Measurements from ENCODE around the gene TRAF7. TPM values are rescaled to one million over a fixed set of nuclear protein-coding genes. Genes with fewer than 3 reads are reported as not detected.
A peak's percentile ranks its signal among the peaks of the same experiment; 100 is the strongest.

TRAF7 gene
- total RNA-seq, 4 donors from 2014 or later, result 36.3 to 70.1 (median 56.3) TPM

- Histone ChIP-seq H3K9me3 (no peaks in the 10 kb centered on the region), H3K36me3 (peaks cover 0 to 69% of the 10 kb centered on the region in 2 donors), H3K4me3 (no peak overlapping the region), H3K27me3 (no peaks in the 10 kb centered on the region), H3K4me1 (peaks cover 0 to 32% (median 8%) of the 10 kb centered on the region in 3 donors), H3K27ac (no peak overlapping the region)
- no peak for ATAC-seq
- WGBS, 2 donors (ENCODE audit: low coverage in 1 of 2), result 81 to 100% methylated on average over 1 to 3 of the region's 17 CpGs
- no peak for TF ChIP-seq EP300 (IDR thresholded peaks at IDR 0.05)
- TF ChIP-seq POLR2AphosphoS5 (IDR thresholded peaks at IDR 0.05), result no peak
- no peak for TF ChIP-seq POLR2A (IDR thresholded peaks at IDR 0.05)
- TF ChIP-seq CTCF (IDR thresholded peaks at IDR 0.05), result no peak
Observed at GRCh38 chr16:2166263-2167067, 10.9 kb downstream of the TRAF7 start.

- Histone ChIP-seq H3K4me3 (no peak overlapping the region), H3K36me3 (peaks cover 0 to 76% of the 10 kb centered on the region in 2 donors)
- 80% methylated on average over 1 of the region's 18 CpGs; no CpG with 5 or more reads in 1 of the 2 donors for WGBS, 2 donors (ENCODE audit: low coverage in 1 of 2)
Observed at GRCh38 chr16:2167068-2167638, 11.6 kb downstream of the TRAF7 start.

GRCh38 chr16:2170080-2170479 is 14.5 kb downstream of the TRAF7 start:
- WGBS, 2 donors (ENCODE audit: low coverage in 1 of 2), result no CpG with 5 or more reads among the region's 18 CpGs
- Histone ChIP-seq H3K9me3 (no peaks in the 10 kb centered on the region), H3K27me3 (no peaks in the 10 kb centered on the region), H3K36me3 (peaks cover 0 to 95% of the 10 kb centered on the region in 2 donors), H3K4me1 (peaks cover 0 to 9% (median 0%) of the 10 kb centered on the region in 3 donors), H3K4me3 (peak overlapping the region in 1 of 2 donors; percentile 44), H3K27ac (peak overlapping the region in 3 of 4 donors; percentile 45 to 70 (median 55))
- ATAC-seq, result peak; percentile 62
- TF ChIP-seq POLR2AphosphoS5 (IDR thresholded peaks at IDR 0.05) (no peak), CTCF (IDR thresholded peaks at IDR 0.05) (no peak), EP300 (IDR thresholded peaks at IDR 0.05) (no peak), POLR2A (IDR thresholded peaks at IDR 0.05) (peak; percentile 8 to 12)

More at GRCh38 chr16:2167068-2167638, 11.6 kb downstream of the TRAF7 start:
- no peak for ATAC-seq
- no peak overlapping the region for H3K27ac ChIP-seq
- no peaks in the 10 kb centered on the region for H3K27me3 ChIP-seq
- H3K9me3 ChIP-seq, result no peaks in the 10 kb centered on the region
- no peak for TF ChIP-seq EP300 (IDR thresholded peaks at IDR 0.05)
- peaks cover 0 to 25% (median 3%) of the 10 kb centered on the region in 3 donors for H3K4me1 ChIP-seq

DNA sequence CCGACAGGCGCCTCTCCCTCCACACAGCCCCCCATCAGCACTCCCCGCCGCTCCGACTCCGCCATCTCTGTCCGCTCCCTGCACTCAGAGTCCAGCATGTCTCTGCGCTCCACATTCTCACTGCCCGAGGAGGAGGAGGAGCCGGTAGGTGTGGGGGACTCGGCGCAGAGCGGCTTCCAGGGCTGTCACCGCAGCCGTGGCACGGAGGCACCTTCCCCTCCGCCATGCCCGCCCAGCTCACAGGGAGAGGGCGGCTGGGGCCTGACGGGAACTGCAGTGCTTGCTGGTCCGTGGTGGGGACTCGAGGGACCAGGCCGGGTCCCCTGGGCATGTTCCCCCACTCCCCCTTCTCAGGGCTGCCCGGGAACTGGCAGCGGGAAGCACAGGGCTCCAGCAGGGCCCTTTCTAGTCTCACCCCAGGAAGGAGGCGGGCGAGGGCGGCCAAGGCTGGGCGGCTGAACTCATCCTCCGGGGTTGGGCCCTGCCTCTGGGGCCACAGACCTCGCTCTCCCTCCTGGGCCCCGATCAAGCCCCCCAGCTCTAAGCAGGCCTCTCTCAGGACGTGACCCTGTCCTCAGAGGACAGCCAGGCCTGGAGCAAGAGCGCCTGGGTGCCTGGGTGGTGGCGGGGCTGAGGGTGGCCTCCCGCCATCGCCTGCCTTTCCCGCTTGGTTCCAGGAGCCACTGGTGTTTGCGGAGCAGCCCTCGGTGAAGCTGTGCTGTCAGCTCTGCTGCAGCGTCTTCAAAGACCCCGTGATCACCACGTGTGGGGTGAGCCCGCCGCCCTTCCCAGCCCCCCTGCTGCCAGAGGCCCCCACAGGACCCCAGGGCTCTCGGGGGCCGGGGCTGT is 15.2 kb downstream of the TRAF7 start:
- peaks cover 0 to 9% (median 0%) of the 10 kb centered on the region in 3 donors for H3K4me1 ChIP-seq
- peak overlapping the region in 1 of 2 donors; percentile 44 for H3K4me3 ChIP-seq
- peak; percentile 2 for ATAC-seq
- WGBS, 2 donors (ENCODE audit: low coverage in 1 of 2), result 100% methylated on average over 1 of the region's 47 CpGs; no CpG with 5 or more reads in 1 of the 2 donors
- TF ChIP-seq EP300 (IDR thresholded peaks at IDR 0.05) (no peak), POLR2A (IDR thresholded peaks at IDR 0.05) (peak in 1 of 2 donors; percentile 1), CTCF (IDR thresholded peaks at IDR 0.05) (no peak)
- peak overlapping the region in 3 of 4 donors; percentile 45 to 70 (median 53) for H3K27ac ChIP-seq
- no peaks in the 10 kb centered on the region for H3K9me3 ChIP-seq
- H3K36me3 ChIP-seq, result peaks cover 0 to 100% of the 10 kb centered on the region in 2 donors
- H3K27me3 ChIP-seq, result no peaks in the 10 kb centered on the region

- Histone ChIP-seq H3K9me3 (no peaks in the 10 kb centered on the region), H3K27me3 (no peaks in the 10 kb centered on the region), H3K4me1 (peaks cover 0 to 9% (median 0%) of the 10 kb centered on the region in 3 donors), H3K4me3 (no peak overlapping the region), H3K36me3 (peaks cover 0 to 100% of the 10 kb centered on the region in 2 donors), H3K27ac (no peak overlapping the region)
- TF ChIP-seq POLR2A (IDR thresholded peaks at IDR 0.05), result no peak
- TF ChIP-seq POLR2AphosphoS5 (IDR thresholded peaks at IDR 0.05), result no peak
- TF ChIP-seq EP300 (IDR thresholded peaks at IDR 0.05), result no peak
- TF ChIP-seq CTCF (IDR thresholded peaks at IDR 0.05), result no peak
- ATAC-seq, result no peak
- WGBS, 2 donors (ENCODE audit: low coverage in 1 of 2), result no CpG with 5 or more reads among the region's 28 CpGs
Observed at GRCh38 chr16:2171601-2172178, 16.1 kb downstream of the TRAF7 start.
